MM.1S (cell line): ENCODE data around the gene THRB.

Experiments used
- DNase-seq: peaks from one replicate; pipeline ENCODE4 v3.0.0-alpha.2; 2015
- H2AFZ ChIP-seq: fragments of 300-600 bp; sonication (generic); 2 replicates; pipeline ENCODE4 v1.6.0; 2016; ENCODE audit warnings: antibody characterized with exemption, low read length
- H3F3A ChIP-seq: fragments of 300-600 bp; sonication (generic); 2 replicates; pipeline ENCODE4 v1.6.1; 2016; ENCODE audit warnings: mild to moderate bottlenecking, antibody characterized with exemption, low read length, moderate library complexity, mixed read lengths; ENCODE audit not compliant: insufficient read depth
- H3K27ac ChIP-seq: fragments of 300-600 bp; sonication (generic); 2 replicates; pipeline ENCODE4 v1.5.1; 2016; ENCODE audit warnings: mild to moderate bottlenecking, low read length
- H3K27me3 ChIP-seq: fragments of 300-600 bp; sonication (generic); replicated peaks from 2 replicates; pipeline ENCODE4 v1.6.0; 2016; ENCODE audit warnings: low read length; ENCODE audit not compliant: insufficient read depth
- H3K36me3 ChIP-seq: fragments of 300-600 bp; sonication (generic); replicated peaks from 2 replicates; pipeline ENCODE4 v1.6.1; 2016; ENCODE audit warnings: mild to moderate bottlenecking, low read length, mixed read lengths; ENCODE audit not compliant: insufficient read depth
- H3K4me1 ChIP-seq: fragments of 300-600 bp; sonication (generic); 2 replicates; pipeline ENCODE4 v1.6.1; 2016; ENCODE audit warnings: low read length, mixed read lengths
- H3K4me2 ChIP-seq: fragments of 300-600 bp; sonication (generic); 2 replicates; pipeline ENCODE4 v1.6.0; 2016; ENCODE audit warnings: low read depth, low read length
- H3K4me3 ChIP-seq: fragments of 300-600 bp; sonication (generic); 2 replicates; pipeline ENCODE4 v1.5.1; 2016; ENCODE audit warnings: low read length, mixed read lengths
- H3K79me2 ChIP-seq: fragments of 300-600 bp; sonication (generic); 2 replicates; pipeline ENCODE4 v1.6.1; 2016; ENCODE audit warnings: mixed run types, low read length, mixed read lengths
- H3K9ac ChIP-seq: fragments of 300-600 bp; sonication (generic); 2 replicates; pipeline ENCODE4 v1.6.1; 2016; ENCODE audit warnings: low read length, mixed read lengths
- H3K9me2 ChIP-seq: fragments of 300-600 bp; sonication (generic); replicated peaks from 2 replicates; pipeline ENCODE4 v1.6.1; 2016; ENCODE audit warnings: mild to moderate bottlenecking, low read length, mixed read lengths; ENCODE audit not compliant: insufficient read depth
- H3K9me3 ChIP-seq: fragments of 300-600 bp; sonication (generic); replicated peaks from 2 replicates; pipeline ENCODE4 v1.6.1; 2016; ENCODE audit warnings: mild to moderate bottlenecking, low read length, mixed read lengths; ENCODE audit not compliant: insufficient read depth
- H4K20me1 ChIP-seq: fragments of 300-600 bp; sonication (generic); 2 replicates; pipeline ENCODE4 v1.6.1; 2016; ENCODE audit warnings: mild to moderate bottlenecking, low read length, moderate library complexity, mixed read lengths; ENCODE audit not compliant: insufficient read depth
- CTCF ChIP-seq: fragments of 300-600 bp; sonication (generic); IDR thresholded peaks from 2 replicates; pipeline ENCODE4 v1.5.1; 2016; ENCODE audit warnings: antibody characterized with exemption, low read length, mixed read lengths
- EZH2 ChIP-seq: fragments of 300-600 bp; sonication (generic); optimal IDR thresholded peaks from 2 replicates; pipeline ENCODE3; 2017; ENCODE audit warnings: low read depth, mild to moderate bottlenecking, antibody characterized with exemption, low read length, mixed read lengths
- EZH2phosphoT487 ChIP-seq: fragments of 300-600 bp; sonication (generic); IDR thresholded peaks from 2 replicates; pipeline ENCODE4 v1.6.1; 2018; ENCODE audit warnings: antibody characterized with exemption, low read length

Gene THRB

GRCh38 chr3:24388159-24388558 is 106.5 kb downstream of the THRB start:
- no peaks in the 10 kb centered on the region for H3K27me3 ChIP-seq
- no peaks in the 10 kb centered on the region for H3K4me1 ChIP-seq
- no peak for DNase-seq
- H3K9me3 ChIP-seq = no peaks in the 10 kb centered on the region
- no peak overlapping the region for H3K27ac ChIP-seq
- no peak overlapping the region for H2AFZ ChIP-seq
- H3K36me3 ChIP-seq = no peaks in the 10 kb centered on the region
- H3K9ac ChIP-seq = no peak overlapping the region
- no peaks in the 10 kb centered on the region for H3K79me2 ChIP-seq
- H3K4me2 ChIP-seq = no peak overlapping the region
- no peak overlapping the region for H3K4me3 ChIP-seq
- TF ChIP-seq CTCF = no peak
- no peak for TF ChIP-seq EZH2phosphoT487
- no peak for TF ChIP-seq EZH2
- no peaks in the 10 kb centered on the region for H4K20me1 ChIP-seq
- H3K9me2 ChIP-seq = no peaks in the 10 kb centered on the region
- H3F3A ChIP-seq = no peaks in the 10 kb centered on the region

GRCh38 chr3:24387493-24387892 is 107.2 kb downstream of the THRB start:
- no peaks in the 10 kb centered on the region for H3F3A ChIP-seq
- no peaks in the 10 kb centered on the region for H4K20me1 ChIP-seq
- H2AFZ ChIP-seq = no peak overlapping the region
- H3K9ac ChIP-seq = no peak overlapping the region
- H3K4me1 ChIP-seq = no peaks in the 10 kb centered on the region
- no peaks in the 10 kb centered on the region for H3K27me3 ChIP-seq
- no peak overlapping the region for H3K4me2 ChIP-seq
- H3K4me3 ChIP-seq = no peak overlapping the region
- H3K36me3 ChIP-seq = no peaks in the 10 kb centered on the region
- DNase-seq = no peak
- H3K9me2 ChIP-seq = no peaks in the 10 kb centered on the region
- H3K9me3 ChIP-seq = no peaks in the 10 kb centered on the region
- H3K79me2 ChIP-seq = no peaks in the 10 kb centered on the region
- no peak for TF ChIP-seq EZH2
- TF ChIP-seq EZH2phosphoT487 = no peak
- TF ChIP-seq CTCF = no peak
- no peak overlapping the region for H3K27ac ChIP-seq

DNA sequence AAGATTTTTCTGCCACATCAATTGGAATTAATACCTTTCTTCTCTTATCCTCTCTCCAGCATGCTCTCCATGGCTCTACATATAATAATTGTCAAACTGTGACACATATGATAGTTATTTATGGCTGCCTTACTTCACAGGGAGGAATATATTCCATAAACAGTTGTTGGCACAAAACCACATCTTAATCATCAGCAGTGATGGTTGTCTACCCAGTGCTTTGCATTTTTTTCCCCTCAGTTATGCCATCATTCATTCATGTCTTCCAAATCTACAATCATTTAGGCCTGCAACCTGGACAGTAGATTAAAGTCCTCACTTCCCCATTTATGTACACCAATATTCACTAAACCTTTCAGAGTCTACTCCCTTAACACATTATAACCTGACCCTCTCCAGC is 107.7 kb downstream of the THRB start:
- Histone ChIP-seq H3K27ac (no peak overlapping the region), H3K79me2 (no peaks in the 10 kb centered on the region), H3K4me1 (no peaks in the 10 kb centered on the region), H3K4me3 (no peak overlapping the region), H3K36me3 (no peaks in the 10 kb centered on the region), H3F3A (no peaks in the 10 kb centered on the region), H3K9me2 (no peaks in the 10 kb centered on the region), H3K9me3 (no peaks in the 10 kb centered on the region), H2AFZ (no peak overlapping the region), H3K9ac (no peak overlapping the region), H3K27me3 (no peaks in the 10 kb centered on the region), H4K20me1 (no peaks in the 10 kb centered on the region), H3K4me2 (no peak overlapping the region)
- DNase-seq = no peak
- no peak for TF ChIP-seq EZH2phosphoT487
- TF ChIP-seq EZH2 = no peak
- no peak for TF ChIP-seq CTCF
